Upper lobe of right lung (tissue), 1 donor: ENCODE results near the gene NELFB. TPM values are rescaled to one million over a fixed set of nuclear protein-coding genes. Genes with fewer than 3 reads are reported as not detected.

Source experiments
- ATAC-seq: fragments of 200-7000 bp; cut with Tn5 transposase; one replicate; pipeline ENCODE4 v1.9.1; 2020; ENCODE audit warnings: mild to moderate bottlenecking, moderate library complexity
- DNase-seq: peaks from one replicate; pipeline ENCODE4 v3.0.0-alpha.2; 2020
- H3K27ac ChIP-seq: fragments of 200-600 bp; one replicate; pipeline ENCODE4 v1.8.0; 2022
- H3K27me3 ChIP-seq: fragments of 200-600 bp; one replicate; pipeline ENCODE4 v1.8.0; 2022; ENCODE audit warnings: mild to moderate bottlenecking
- H3K36me3 ChIP-seq: fragments of 200-600 bp; one replicate; pipeline ENCODE4 v1.8.0; 2022
- H3K4me1 ChIP-seq: fragments of 200-600 bp; one replicate; pipeline ENCODE4 v1.8.0; 2022
- H3K4me3 ChIP-seq: fragments of 200-600 bp; one replicate; pipeline ENCODE4 v1.8.0; 2022; ENCODE audit warnings: mild to moderate bottlenecking
- H3K9me3 ChIP-seq: fragments of 200-600 bp; one replicate; pipeline ENCODE4 v1.8.0; 2022
- intact Hi-C: fragments of 100-400 bp; cut with DNase I; formaldehyde crosslinking; loops from one replicate; pipeline ENCODE4 v1.11.0; 2022
- total RNA-seq: library from RNA; stranded (reverse); fragmentation: NEBNext Ultra II Directional; extraction: Animal tissue kit (Norgen Biotek cat#: 25700); gene quantifications from one replicate; pipeline ENCODE4 v1.2.1, GENCODE V29; 2021
- TF ChIP-seq, protein P1 (sequence below): fragments of 200-600 bp; IDR thresholded peaks from one replicate; pipeline ENCODE4 v1.8.0; 2022; ENCODE audit warnings: antibody characterized with exemption
- donor health status: DM: no; HTN: yes; CAD: no; lungs with severe emphysema.

NELFB gene
- total RNA-seq, 1 donor from 2014 or later: 47.2 TPM

DNA sequence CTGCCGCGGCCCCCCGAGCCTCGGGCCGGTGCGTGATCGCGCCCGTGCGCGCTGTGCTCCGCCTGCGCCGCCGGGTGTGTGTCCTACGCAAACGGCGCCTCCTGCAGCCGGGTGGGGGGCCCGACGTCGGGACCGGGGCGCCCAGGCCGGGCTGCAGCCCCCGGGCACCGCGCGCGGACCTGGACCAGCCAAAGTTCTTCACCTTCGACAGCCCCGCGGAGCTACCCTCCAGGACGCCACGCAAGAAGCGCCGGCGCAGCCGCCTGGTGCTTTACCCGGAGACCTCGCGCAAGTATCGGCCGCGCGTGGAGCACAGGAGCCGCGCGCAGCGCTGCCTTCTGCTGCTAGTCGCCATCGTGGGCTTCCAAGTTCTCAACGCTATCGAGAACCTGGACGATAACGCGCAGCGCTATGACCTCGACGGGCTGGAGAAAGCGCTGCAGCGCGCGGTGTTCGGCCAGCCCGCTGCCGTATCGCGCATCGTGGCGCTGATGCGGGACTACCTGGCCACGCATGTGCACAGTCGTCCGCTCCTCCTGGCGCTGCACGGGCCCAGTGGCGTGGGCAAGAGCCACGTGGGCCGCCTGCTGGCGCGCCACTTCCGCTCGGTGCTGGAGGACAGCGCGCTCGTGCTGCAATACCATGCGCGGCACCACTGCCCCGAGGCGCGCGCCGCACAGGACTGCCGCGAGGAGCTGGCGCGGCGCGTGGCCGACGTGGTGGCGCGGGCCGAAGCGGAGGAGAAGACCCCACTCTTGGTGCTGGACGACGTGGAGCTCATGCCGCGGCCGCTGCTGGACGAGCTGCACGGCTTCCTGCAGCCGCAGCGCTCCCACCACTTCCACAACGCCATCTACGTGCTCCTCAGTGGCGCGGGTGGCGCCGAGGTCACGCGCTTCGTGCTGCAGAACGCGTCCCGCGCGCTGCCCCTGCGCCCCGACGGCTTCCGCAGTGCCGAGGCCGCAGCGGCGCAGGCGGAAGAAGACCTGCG is 23.9 kb downstream of the NELFB start:
- TF ChIP-seq, protein P1, sequence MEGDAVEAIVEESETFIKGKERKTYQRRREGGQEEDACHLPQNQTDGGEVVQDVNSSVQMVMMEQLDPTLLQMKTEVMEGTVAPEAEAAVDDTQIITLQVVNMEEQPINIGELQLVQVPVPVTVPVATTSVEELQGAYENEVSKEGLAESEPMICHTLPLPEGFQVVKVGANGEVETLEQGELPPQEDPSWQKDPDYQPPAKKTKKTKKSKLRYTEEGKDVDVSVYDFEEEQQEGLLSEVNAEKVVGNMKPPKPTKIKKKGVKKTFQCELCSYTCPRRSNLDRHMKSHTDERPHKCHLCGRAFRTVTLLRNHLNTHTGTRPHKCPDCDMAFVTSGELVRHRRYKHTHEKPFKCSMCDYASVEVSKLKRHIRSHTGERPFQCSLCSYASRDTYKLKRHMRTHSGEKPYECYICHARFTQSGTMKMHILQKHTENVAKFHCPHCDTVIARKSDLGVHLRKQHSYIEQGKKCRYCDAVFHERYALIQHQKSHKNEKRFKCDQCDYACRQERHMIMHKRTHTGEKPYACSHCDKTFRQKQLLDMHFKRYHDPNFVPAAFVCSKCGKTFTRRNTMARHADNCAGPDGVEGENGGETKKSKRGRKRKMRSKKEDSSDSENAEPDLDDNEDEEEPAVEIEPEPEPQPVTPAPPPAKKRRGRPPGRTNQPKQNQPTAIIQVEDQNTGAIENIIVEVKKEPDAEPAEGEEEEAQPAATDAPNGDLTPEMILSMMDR: no peak

DNA sequence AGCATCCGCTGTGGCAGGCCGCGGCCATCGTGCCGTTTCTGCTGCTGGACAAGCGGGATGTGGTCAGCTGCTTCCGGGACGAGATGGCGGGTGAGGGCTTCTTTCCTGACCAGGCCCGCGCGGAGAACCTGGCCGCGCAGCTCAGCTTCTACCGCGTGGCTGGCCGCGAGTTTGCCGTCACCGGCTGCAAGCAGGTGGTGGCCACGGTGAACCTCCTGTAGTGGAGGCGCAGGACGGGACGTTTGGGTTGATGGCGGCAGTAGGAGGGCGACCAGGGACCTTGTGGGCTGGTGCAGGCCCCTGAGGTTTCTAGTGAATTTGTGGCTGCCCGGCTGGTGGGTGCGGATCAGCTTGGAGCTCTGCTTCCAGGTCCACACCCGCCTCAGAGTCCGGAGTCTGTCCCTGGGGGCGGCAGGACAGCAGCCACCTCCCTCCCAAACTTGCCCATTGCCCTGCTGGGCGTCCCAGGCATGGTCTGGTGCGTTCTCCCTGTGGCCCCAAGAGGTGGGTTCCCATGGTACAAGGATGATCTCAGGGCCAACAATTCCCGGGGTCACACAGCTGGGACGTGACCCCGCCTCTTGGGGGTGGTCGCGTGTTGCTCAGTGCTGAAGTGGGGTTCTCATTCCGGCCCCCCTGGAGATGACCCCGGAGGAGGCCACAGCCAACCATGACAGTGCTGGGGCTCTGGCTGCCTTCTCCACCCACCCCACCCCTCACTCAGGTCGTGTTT is 24.8 kb downstream of the NELFB start:
- Histone ChIP-seq H3K27me3 (no peaks in the 10 kb centered on the region), H3K4me1 (peaks cover 26% of the 10 kb centered on the region), H3K27ac (no peak overlapping the region), H3K36me3 (peaks cover 44% of the 10 kb centered on the region), H3K4me3 (no peak overlapping the region), H3K9me3 (no peaks in the 10 kb centered on the region)
- intact Hi-C loops: loop anchor here (10.0 kb wide), 1 partner anchor 245 kb away; no protein-coding TSS in a partner anchor
- no peak for ATAC-seq
- peak; percentile 66 for DNase-seq
- TF ChIP-seq, protein P1: no peak

More for the DNA sequence above, 23.9 kb downstream of the NELFB start:
- Histone ChIP-seq H3K27ac (peak overlapping the region; percentile 95), H3K4me3 (peak overlapping the region; percentile 77), H3K36me3 (peaks cover 43% of the 10 kb centered on the region), H3K9me3 (no peaks in the 10 kb centered on the region), H3K27me3 (no peaks in the 10 kb centered on the region), H3K4me1 (peaks cover 31% of the 10 kb centered on the region)
- intact Hi-C loops: no loop called here
- ATAC-seq: no peak
- peak; percentile 66 for DNase-seq

- no peak for ATAC-seq
- Histone ChIP-seq H3K9me3 (no peaks in the 10 kb centered on the region), H3K27me3 (no peaks in the 10 kb centered on the region), H3K27ac (no peak overlapping the region), H3K4me3 (no peak overlapping the region), H3K36me3 (peaks cover 44% of the 10 kb centered on the region), H3K4me1 (peaks cover 18% of the 10 kb centered on the region)
- TF ChIP-seq, protein P1: no peak
- intact Hi-C loops: loop anchor here (10.0 kb wide), 1 partner anchor 244 kb away; no protein-coding TSS in a partner anchor
- DNase-seq: peak; percentile 66
Observed at GRCh38 chr9:137280474-137281344, 25.6 kb downstream of the NELFB start.

GRCh38 chr9:137281345-137282116 is 26.4 kb downstream of the NELFB start:
- no peak overlapping the region for H3K4me3 ChIP-seq
- H3K4me1 ChIP-seq: peaks cover 10% of the 10 kb centered on the region
- DNase-seq (peak; percentile 61), ATAC-seq (no peak)
- no peaks in the 10 kb centered on the region for H3K27me3 ChIP-seq
- H3K27ac ChIP-seq: no peak overlapping the region
- H3K36me3 ChIP-seq: peaks cover 44% of the 10 kb centered on the region
- intact Hi-C loops: loop anchor here (10.0 kb wide), 1 partner anchor 243 kb away; no protein-coding TSS in a partner anchor
- H3K9me3 ChIP-seq: no peaks in the 10 kb centered on the region
- TF ChIP-seq, protein P1: no peak
